ENCODE results near the gene NFASC. TPM values are rescaled to one million over a fixed set of nuclear protein-coding genes. Genes with fewer than 3 reads are reported as not detected.

Gene NFASC
- total RNA-seq, 1 donor from 2014 or later, result 1.4 TPM

GRCh38 chr1:204929487-204930154, 59.0 kb downstream of the NFASC start:
- no peak for DNase-seq

- DNase-seq, result no peak
Measured at GRCh38 chr1:204930155-204930523, 59.5 kb downstream of the NFASC start.

GRCh38 chr1:204931313-204931712, 60.7 kb downstream of the NFASC start:
- no peak for DNase-seq

- DNase-seq, result no peak
Measured at GRCh38 chr1:204931768-204932572, 61.3 kb downstream of the NFASC start.

- no peak for DNase-seq
Measured at GRCh38 chr1:204932573-204932909, 61.9 kb downstream of the NFASC start.

GRCh38 chr1:204935155-204935554, 64.5 kb downstream of the NFASC start:
- no peak for DNase-seq

GRCh38 chr1:204936765-204937164, 66.1 kb downstream of the NFASC start:
- no peak for DNase-seq

GRCh38 chr1:204937901-204938300, 67.2 kb downstream of the NFASC start:
- DNase-seq, result no peak

GRCh38 chr1:204940591-204940990, 69.9 kb downstream of the NFASC start:
- DNase-seq, result no peak

GRCh38 chr1:204941421-204942338, 71.0 kb downstream of the NFASC start:
- no peak for DNase-seq

- DNase-seq, result no peak
Measured at GRCh38 chr1:204943495-204943894, 72.8 kb downstream of the NFASC start.

- DNase-seq, result no peak
Measured at GRCh38 chr1:204944662-204945061, 74.0 kb downstream of the NFASC start.

GRCh38 chr1:204945565-204945977, 74.9 kb downstream of the NFASC start:
- no peak for DNase-seq

GRCh38 chr1:204946640-204947039, 76.0 kb downstream of the NFASC start:
- DNase-seq, result no peak

- no peak for DNase-seq
Measured at GRCh38 chr1:204947338-204947737, 76.7 kb downstream of the NFASC start.

- DNase-seq, result no peak
Measured at GRCh38 chr1:204947747-204948146, 77.1 kb downstream of the NFASC start.

- no peak for DNase-seq
Measured at GRCh38 chr1:204950353-204951001, 79.8 kb downstream of the NFASC start.

- no peak for DNase-seq
Measured at GRCh38 chr1:204958317-204959307, 88.0 kb downstream of the NFASC start.

GRCh38 chr1:204959374-204959773, 88.7 kb downstream of the NFASC start:
- no peak for DNase-seq

GRCh38 chr1:204959836-204960235, 89.2 kb downstream of the NFASC start:
- DNase-seq, result no peak

All from skin of body (tissue), 2 donors.